ENCODE measurements around the gene ZNF526.
A peak's percentile ranks its signal among the peaks of the same experiment; 100 is the strongest.

ZNF526 gene

DNA sequence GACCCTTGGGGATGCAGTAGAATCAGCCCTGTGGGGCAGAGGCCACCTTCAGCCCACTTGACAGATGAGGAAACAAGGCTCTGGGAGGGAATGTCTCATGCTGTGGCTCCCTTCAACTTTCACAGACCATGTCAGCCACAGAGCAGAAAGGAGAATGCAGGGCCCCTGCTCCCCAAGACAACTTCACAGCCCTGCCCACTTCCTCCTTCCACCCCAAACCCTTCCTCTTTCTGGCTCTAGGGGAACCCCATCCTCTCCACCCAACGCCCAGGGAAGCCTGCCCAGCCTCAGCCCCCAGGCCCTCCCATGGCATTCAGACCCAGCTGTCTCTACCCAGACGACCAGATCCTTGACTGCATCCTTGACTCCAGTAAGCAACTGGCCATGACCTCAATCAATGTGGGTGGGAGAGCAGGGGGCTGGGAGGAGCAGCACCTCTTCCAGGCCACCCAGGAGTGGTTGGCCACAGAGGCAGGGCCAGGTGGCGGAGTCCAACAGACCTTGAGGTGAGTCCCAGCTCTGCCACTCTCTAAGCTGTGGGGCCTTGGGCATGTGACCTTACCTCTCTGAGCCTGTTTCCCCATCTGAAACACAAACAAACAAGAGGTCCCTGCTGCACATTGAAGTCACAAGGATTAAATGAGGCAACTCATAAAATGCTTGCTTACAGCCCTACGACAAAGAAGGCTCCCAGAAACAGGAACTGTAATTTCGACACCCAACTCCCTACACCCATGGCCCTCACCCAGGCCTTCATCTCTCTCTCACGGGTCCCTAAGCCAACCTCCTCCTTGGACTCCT is 18.4 kb upstream of the ZNF526 start:
- peak; percentile 75 to 94 for DNase-seq (ENCODE audit: low read depth in 1 of 2, low spot score in 1 of 2)
- TF ChIP-seq POLR2AphosphoS5 (IDR thresholded peaks at IDR 0.05; ENCODE audit: low read depth) (peak; percentile 17), GABPA (IDR thresholded peaks at IDR 0.05; ENCODE audit: low read depth) (no peak), SPI1 (IDR thresholded peaks at IDR 0.05; ENCODE audit: borderline replicate concordance, low read depth) (peak; percentile 100)
- TF ChIP-seq, protein P1, sequence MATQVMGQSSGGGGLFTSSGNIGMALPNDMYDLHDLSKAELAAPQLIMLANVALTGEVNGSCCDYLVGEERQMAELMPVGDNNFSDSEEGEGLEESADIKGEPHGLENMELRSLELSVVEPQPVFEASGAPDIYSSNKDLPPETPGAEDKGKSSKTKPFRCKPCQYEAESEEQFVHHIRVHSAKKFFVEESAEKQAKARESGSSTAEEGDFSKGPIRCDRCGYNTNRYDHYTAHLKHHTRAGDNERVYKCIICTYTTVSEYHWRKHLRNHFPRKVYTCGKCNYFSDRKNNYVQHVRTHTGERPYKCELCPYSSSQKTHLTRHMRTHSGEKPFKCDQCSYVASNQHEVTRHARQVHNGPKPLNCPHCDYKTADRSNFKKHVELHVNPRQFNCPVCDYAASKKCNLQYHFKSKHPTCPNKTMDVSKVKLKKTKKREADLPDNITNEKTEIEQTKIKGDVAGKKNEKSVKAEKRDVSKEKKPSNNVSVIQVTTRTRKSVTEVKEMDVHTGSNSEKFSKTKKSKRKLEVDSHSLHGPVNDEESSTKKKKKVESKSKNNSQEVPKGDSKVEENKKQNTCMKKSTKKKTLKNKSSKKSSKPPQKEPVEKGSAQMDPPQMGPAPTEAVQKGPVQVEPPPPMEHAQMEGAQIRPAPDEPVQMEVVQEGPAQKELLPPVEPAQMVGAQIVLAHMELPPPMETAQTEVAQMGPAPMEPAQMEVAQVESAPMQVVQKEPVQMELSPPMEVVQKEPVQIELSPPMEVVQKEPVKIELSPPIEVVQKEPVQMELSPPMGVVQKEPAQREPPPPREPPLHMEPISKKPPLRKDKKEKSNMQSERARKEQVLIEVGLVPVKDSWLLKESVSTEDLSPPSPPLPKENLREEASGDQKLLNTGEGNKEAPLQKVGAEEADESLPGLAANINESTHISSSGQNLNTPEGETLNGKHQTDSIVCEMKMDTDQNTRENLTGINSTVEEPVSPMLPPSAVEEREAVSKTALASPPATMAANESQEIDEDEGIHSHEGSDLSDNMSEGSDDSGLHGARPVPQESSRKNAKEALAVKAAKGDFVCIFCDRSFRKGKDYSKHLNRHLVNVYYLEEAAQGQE (IDR thresholded peaks at IDR 0.05; ENCODE audit: insufficient replicate concordance, low read depth) = no peak
- TF ChIP-seq, protein P2, sequence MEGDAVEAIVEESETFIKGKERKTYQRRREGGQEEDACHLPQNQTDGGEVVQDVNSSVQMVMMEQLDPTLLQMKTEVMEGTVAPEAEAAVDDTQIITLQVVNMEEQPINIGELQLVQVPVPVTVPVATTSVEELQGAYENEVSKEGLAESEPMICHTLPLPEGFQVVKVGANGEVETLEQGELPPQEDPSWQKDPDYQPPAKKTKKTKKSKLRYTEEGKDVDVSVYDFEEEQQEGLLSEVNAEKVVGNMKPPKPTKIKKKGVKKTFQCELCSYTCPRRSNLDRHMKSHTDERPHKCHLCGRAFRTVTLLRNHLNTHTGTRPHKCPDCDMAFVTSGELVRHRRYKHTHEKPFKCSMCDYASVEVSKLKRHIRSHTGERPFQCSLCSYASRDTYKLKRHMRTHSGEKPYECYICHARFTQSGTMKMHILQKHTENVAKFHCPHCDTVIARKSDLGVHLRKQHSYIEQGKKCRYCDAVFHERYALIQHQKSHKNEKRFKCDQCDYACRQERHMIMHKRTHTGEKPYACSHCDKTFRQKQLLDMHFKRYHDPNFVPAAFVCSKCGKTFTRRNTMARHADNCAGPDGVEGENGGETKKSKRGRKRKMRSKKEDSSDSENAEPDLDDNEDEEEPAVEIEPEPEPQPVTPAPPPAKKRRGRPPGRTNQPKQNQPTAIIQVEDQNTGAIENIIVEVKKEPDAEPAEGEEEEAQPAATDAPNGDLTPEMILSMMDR (IDR thresholded peaks at IDR 0.05; ENCODE audit: insufficient read depth, low read length) = no peak
- peak overlapping the region; percentile 98 for H3K27ac ChIP-seq (replicated peaks)
- H3K4me3 ChIP-seq (replicated peaks; ENCODE audit: insufficient read depth, low read length) = 0 out of 2 replicates have a peak overlapping the region, but pooled peaks have one; percentile 1
- no peaks in the 10 kb centered on the region for H3K27me3 ChIP-seq (ENCODE audit: insufficient read depth, poor library complexity, severe bottlenecking)

DNA sequence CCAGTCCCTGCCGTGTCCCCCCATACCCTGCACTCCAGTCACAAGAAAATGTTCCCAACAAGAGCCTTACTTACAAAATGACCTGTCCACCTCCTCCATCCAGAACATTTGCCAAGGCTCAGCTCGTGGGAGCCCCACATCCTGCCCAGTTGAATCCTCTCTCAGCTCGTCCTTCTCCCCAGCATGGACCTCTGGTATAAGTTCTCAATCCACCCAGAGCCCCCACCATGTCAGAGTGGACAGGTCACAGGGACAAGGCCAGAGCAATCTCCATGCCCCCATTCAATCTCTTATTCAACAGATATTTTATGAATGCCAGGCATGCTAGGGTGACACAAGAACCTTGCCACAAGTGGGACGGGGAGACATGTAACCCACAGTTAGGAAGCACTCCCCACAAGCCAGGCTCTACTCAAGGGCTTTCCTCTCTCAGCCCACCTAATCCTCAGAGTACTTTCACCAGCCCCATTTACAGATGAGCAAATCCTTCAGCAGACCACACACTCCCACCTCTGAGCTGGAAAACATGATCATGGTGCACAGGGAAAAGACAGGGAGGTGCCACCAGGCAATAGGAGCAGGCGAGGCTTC is 17.7 kb upstream of the ZNF526 start:
- no peak for DNase-seq (ENCODE audit: low read depth in 1 of 2, low spot score in 1 of 2)
- TF ChIP-seq POLR2AphosphoS5 (IDR thresholded peaks at IDR 0.05; ENCODE audit: low read depth) = no peak
- TF ChIP-seq, protein P1 (IDR thresholded peaks at IDR 0.05; ENCODE audit: insufficient replicate concordance, low read depth) = no peak
- Histone ChIP-seq H3K4me3 (replicated peaks; ENCODE audit: insufficient read depth, low read length) (no peak overlapping the region), H3K27me3 (ENCODE audit: insufficient read depth, poor library complexity, severe bottlenecking) (no peaks in the 10 kb centered on the region), H3K27ac (replicated peaks) (peak overlapping the region; percentile 98)

DNA sequence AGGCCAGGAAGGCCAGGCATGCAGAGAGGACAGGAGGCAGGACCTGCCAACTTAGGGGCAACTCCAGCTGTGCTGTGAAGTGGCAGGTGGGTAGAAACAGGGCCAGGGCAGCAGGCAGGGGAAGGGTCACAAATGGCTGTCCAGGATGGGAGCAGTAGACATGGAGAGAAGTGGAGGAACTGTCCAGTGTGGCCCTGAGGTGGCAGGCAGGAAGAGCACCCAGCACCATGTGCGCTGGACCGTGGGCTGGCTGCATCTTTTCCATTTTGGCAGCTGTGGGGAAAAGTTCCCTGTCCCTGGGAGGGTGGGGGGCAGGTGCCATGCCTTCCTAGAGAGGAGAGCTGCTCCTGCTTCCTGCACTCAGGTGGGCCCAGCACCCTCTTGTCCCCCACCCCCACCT is 16.4 kb upstream of the ZNF526 start:
- Histone ChIP-seq H3K27me3 (ENCODE audit: insufficient read depth, poor library complexity, severe bottlenecking) (no peaks in the 10 kb centered on the region), H3K27ac (replicated peaks) (peak overlapping the region; percentile 98), H3K4me3 (replicated peaks; ENCODE audit: insufficient read depth, low read length) (no peak overlapping the region)
- DNase-seq (ENCODE audit: low read depth in 1 of 2, low spot score in 1 of 2) = no peak
- TF ChIP-seq, protein P1 (IDR thresholded peaks at IDR 0.05; ENCODE audit: insufficient replicate concordance, low read depth) = no peak
- TF ChIP-seq SPI1 (IDR thresholded peaks at IDR 0.05; ENCODE audit: borderline replicate concordance, low read depth) = no peak
- TF ChIP-seq, protein P2 (IDR thresholded peaks at IDR 0.05; ENCODE audit: insufficient read depth, low read length) = no peak
- no peak for TF ChIP-seq GABPA (IDR thresholded peaks at IDR 0.05; ENCODE audit: low read depth)
- no peak for TF ChIP-seq POLR2AphosphoS5 (IDR thresholded peaks at IDR 0.05; ENCODE audit: low read depth)
